IPS DF 6.9 (cell line): ENCODE measurements around the gene GCK.
"Not testable (repeated sequence)": the region's sequence is repeated elsewhere in the genome, so short reads cannot be mapped to it uniquely, and the experiment has no call there.

Source experiments
- DNase-seq: peaks from one replicate; pipeline ENCODE4 v3.0.0-alpha.2; 2013; ENCODE audit warnings: low read depth, low spot score
- H3K27ac ChIP-seq: one replicate; pipeline ENCODE4 v1.5.1; 2013; ENCODE audit warnings: low read length, control low read depth
- H3K27me3 ChIP-seq: 2 replicates; pipeline ENCODE4 v1.6.1; 2013; ENCODE audit warnings: mild to moderate bottlenecking, low read length; ENCODE audit not compliant: control insufficient read depth, insufficient read depth
- H3K36me3 ChIP-seq: 2 replicates; pipeline ENCODE4 v1.6.1; 2013; ENCODE audit warnings: low read length; ENCODE audit not compliant: control insufficient read depth, insufficient read depth
- H3K4me1 ChIP-seq: 2 replicates; pipeline ENCODE4 v1.6.1; 2013; ENCODE audit warnings: low read length; ENCODE audit not compliant: control insufficient read depth, insufficient read depth
- H3K4me3 ChIP-seq: 2 replicates; pipeline ENCODE4 v1.5.1; 2013; ENCODE audit warnings: mild to moderate bottlenecking, low read length
- H3K9me3 ChIP-seq: 2 replicates; pipeline ENCODE4 v1.6.1; 2013; ENCODE audit warnings: low read length, inconsistent platforms; ENCODE audit not compliant: control insufficient read depth, insufficient read depth
- WGBS: extraction: QIAGEN DNeasy Blood & Tissue Kit; methylation state at CpG from one replicate; pipeline ENCODE4 v1.1.7; 2013; ENCODE audit warnings: mixed read lengths, missing lambda C conversion rate; ENCODE audit not compliant: insufficient read length, insufficient coverage; 5-methylcytosine and 5-hydroxymethylcytosine counted together

The GCK gene

GRCh38 chr7:44201813-44202212, 12.6 kb upstream of the GCK start:
- Histone ChIP-seq H3K4me3 (peak overlapping the region; percentile 67; the same call in 1 of the 2 replicates), H3K27ac (no peak overlapping the region), H3K27me3 (no peaks in the 10 kb centered on the region; the same call in 1 of the 2 replicates), H3K9me3 (no peaks in the 10 kb centered on the region), H3K4me1 (no peaks in the 10 kb centered on the region), H3K36me3 (peaks cover 5% of the 10 kb centered on the region; the same call in 1 of the 2 replicates)
- no CpG with 5 or more reads among the region's 8 CpGs for WGBS
- no peak for DNase-seq

GRCh38 chr7:44200699-44201461, 11.6 kb upstream of the GCK start, which contains the start of gene YKT6:
YKT6 (plus strand) TSS chr7:44200978; CDS start chr7:44201136, 158 bp downstream.
- Histone ChIP-seq H3K27me3 (no peaks in the 10 kb centered on the region; the same call in 1 of the 2 replicates), H3K4me1 (no peaks in the 10 kb centered on the region), H3K27ac (no peak within 1 kb of the TSS), H3K9me3 (no peaks in the 10 kb centered on the region), H3K4me3 (peak within 1 kb of the TSS; percentile 67), H3K36me3 (peaks cover 5% of the 10 kb centered on the region; the same call in 1 of the 2 replicates)
- DNase-seq: peak; percentile 86
- WGBS: no CpG with 5 or more reads among the region's 58 CpGs

- H3K36me3 ChIP-seq, H3K4me3 ChIP-seq, H3K4me1 ChIP-seq, H3K27me3 ChIP-seq, H3K27ac ChIP-seq, DNase-seq, H3K9me3 ChIP-seq: not testable (repeated sequence)
- no CpG with 5 or more reads among the region's 3 CpGs for WGBS
Observed at GRCh38 chr7:44200163-44200562, 10.9 kb upstream of the GCK start.

GRCh38 chr7:44197474-44197873, 8.2 kb upstream of the GCK start:
- H3K27me3 ChIP-seq: no peaks in the 10 kb centered on the region; the same call in 1 of the 2 replicates
- DNase-seq: no peak
- H3K4me3 ChIP-seq: no peak overlapping the region
- WGBS: 100% methylated on average over 3 of the region's 7 CpGs
- no peaks in the 10 kb centered on the region for H3K4me1 ChIP-seq
- no peaks in the 10 kb centered on the region for H3K36me3 ChIP-seq
- no peak overlapping the region for H3K27ac ChIP-seq
- H3K9me3 ChIP-seq: no peaks in the 10 kb centered on the region

GRCh38 chr7:44196450-44196872, 7.2 kb upstream of the GCK start:
- Histone ChIP-seq H3K9me3 (no peaks in the 10 kb centered on the region), H3K4me1 (no peaks in the 10 kb centered on the region), H3K36me3 (no peaks in the 10 kb centered on the region), H3K4me3 (no peak overlapping the region), H3K27me3 (no peaks in the 10 kb centered on the region; the same call in 1 of the 2 replicates), H3K27ac (no peak overlapping the region)
- WGBS: no CpG with 5 or more reads among the region's 3 CpGs
- no peak for DNase-seq

- H3K36me3 ChIP-seq: no peaks in the 10 kb centered on the region
- H3K4me1 ChIP-seq: no peaks in the 10 kb centered on the region
- H3K27me3 ChIP-seq: no peaks in the 10 kb centered on the region; the same call in 1 of the 2 replicates
- no peaks in the 10 kb centered on the region for H3K9me3 ChIP-seq
- DNase-seq: no peak
- H3K4me3 ChIP-seq: no peak overlapping the region
- no peak overlapping the region for H3K27ac ChIP-seq
- WGBS: no CpG with 5 or more reads among the region's 1 CpG
Observed at GRCh38 chr7:44195889-44196288, 6.7 kb upstream of the GCK start.

GRCh38 chr7:44194562-44195145, 5.4 kb upstream of the GCK start:
- Histone ChIP-seq H3K9me3 (no peaks in the 10 kb centered on the region), H3K4me1 (no peaks in the 10 kb centered on the region), H3K36me3 (no peaks in the 10 kb centered on the region), H3K27ac (no peak overlapping the region), H3K27me3 (no peaks in the 10 kb centered on the region; the same call in 1 of the 2 replicates), H3K4me3 (no peak overlapping the region)
- DNase-seq: no peak
- WGBS: no CpG with 5 or more reads among the region's 3 CpGs

- no peak for DNase-seq
- Histone ChIP-seq H3K36me3 (no peaks in the 10 kb centered on the region), H3K27ac (no peak overlapping the region), H3K27me3 (no peaks in the 10 kb centered on the region; the same call in 1 of the 2 replicates), H3K4me3 (no peak overlapping the region), H3K9me3 (no peaks in the 10 kb centered on the region), H3K4me1 (peaks cover under 1% of the 10 kb centered on the region; the same call in 1 of the 2 replicates)
- no CpG with 5 or more reads among the region's 2 CpGs for WGBS
Observed at GRCh38 chr7:44194069-44194468, 4.8 kb upstream of the GCK start.

- no CpG with 5 or more reads among the region's 7 CpGs for WGBS
- Histone ChIP-seq H3K9me3 (no peaks in the 10 kb centered on the region), H3K36me3 (no peaks in the 10 kb centered on the region), H3K4me3 (no peak overlapping the region), H3K27me3 (no peaks in the 10 kb centered on the region; the same call in 1 of the 2 replicates), H3K4me1 (peaks cover 3% of the 10 kb centered on the region; the same call in 1 of the 2 replicates), H3K27ac (no peak overlapping the region)
- no peak for DNase-seq
Observed at GRCh38 chr7:44193011-44193802, 4.0 kb upstream of the GCK start.

- no peaks in the 10 kb centered on the region for H3K9me3 ChIP-seq
- DNase-seq: no peak
- no peaks in the 10 kb centered on the region for H3K36me3 ChIP-seq
- no peak overlapping the region for H3K4me3 ChIP-seq
- WGBS: no CpG with 5 or more reads among the region's 5 CpGs
- H3K27ac ChIP-seq: no peak overlapping the region
- peaks cover 3% of the 10 kb centered on the region; the same call in 1 of the 2 replicates for H3K4me1 ChIP-seq
- no peaks in the 10 kb centered on the region for H3K27me3 ChIP-seq
Observed at GRCh38 chr7:44191171-44191570, 1.9 kb upstream of the GCK start.
